Stimulated activated CD8-positive, alpha-beta memory T cell treated with anti-CD3 and anti-CD28 coated beads, Interleukin-2, amount 100 ng/mL, for 48 hours (primary cell): ENCODE results near the gene DAZAP1.

ENCODE experiments used
- DNase-seq, 2 donors: peaks; one replicate each; pipeline ENCODE4 v3.0.0-alpha.2; 2020; ENCODE audit warnings: low read depth in 2 of 2

Gene DAZAP1

DNA sequence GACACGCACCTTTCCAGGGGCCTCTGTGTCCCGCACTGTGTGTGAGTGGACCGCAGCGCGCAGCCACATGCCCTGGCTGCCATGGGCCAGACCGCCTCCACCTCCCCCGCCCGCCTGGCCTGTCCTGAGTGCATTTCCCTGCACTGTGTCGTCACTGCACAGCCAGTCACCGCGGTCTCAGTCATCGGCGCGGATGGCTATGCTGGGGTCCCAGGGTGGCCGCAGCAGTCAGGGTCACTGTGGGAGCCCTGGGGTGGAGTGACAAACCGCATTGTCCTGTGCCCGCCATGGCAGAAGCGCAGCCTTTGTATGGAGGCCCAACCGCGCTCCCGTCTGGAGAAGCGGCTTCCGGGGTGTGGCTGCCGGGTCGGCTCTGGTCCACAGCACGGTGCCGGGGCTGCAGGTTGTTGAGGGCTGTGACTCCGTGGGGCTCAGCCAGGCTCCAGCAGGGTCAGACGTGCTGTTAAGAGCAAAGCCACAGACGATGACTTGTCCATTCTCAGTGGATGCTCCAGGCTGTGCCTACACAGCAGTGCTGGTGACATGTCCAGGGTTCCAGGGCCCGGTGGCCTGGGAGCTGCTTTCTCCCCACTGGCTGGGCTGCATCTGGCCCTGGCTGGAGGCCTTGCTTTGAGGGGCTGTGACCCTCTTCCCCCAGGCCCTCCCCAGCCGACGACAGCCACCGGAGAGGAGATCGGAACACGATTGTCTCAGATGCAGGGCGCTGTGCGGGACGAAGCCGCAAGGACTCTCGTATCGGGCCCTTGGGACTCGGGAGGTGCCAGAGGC is 30.0 kb upstream of the DAZAP1 start:
- DNase-seq: no peak

DNA sequence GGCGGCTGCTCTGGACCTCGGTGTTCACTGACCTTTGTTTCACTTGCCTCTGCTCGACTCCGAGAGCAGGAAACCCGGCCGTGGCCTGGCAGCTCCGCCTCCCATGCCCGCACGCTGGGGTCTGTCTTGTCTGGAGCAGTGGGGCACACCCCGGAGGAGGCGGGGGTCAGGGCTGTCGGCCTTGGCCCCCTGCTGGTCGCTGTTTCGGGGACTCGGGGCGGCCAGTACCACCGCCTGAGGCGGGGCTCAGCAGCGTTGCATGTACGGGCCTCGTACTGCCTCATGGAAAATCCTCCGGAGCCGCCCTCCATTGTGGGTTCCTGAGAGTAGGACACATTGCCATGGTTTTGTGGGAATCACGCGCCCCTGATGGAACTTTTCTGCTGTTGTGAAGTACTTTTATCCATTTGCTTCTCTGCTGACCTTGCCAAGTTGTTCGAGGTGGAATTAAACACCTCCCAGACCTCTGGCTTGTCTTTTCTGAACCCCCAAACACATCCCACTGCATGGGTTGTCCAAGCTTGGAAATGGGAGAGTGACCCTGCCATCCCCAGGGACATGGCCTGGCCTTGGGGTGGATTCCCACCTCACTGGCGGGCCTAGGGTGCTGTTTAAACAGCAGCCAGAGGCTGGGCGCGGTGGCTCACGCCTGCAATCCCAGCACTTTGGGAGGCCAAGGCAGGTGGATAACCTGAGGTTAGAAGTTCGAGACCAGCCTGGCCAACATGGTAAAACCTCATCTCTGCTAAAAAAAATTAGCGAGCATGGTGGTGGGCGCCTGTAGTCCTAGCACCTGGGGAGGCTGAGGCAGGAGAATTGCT is 29.2 kb upstream of the DAZAP1 start:
- DNase-seq: no peak

DNA sequence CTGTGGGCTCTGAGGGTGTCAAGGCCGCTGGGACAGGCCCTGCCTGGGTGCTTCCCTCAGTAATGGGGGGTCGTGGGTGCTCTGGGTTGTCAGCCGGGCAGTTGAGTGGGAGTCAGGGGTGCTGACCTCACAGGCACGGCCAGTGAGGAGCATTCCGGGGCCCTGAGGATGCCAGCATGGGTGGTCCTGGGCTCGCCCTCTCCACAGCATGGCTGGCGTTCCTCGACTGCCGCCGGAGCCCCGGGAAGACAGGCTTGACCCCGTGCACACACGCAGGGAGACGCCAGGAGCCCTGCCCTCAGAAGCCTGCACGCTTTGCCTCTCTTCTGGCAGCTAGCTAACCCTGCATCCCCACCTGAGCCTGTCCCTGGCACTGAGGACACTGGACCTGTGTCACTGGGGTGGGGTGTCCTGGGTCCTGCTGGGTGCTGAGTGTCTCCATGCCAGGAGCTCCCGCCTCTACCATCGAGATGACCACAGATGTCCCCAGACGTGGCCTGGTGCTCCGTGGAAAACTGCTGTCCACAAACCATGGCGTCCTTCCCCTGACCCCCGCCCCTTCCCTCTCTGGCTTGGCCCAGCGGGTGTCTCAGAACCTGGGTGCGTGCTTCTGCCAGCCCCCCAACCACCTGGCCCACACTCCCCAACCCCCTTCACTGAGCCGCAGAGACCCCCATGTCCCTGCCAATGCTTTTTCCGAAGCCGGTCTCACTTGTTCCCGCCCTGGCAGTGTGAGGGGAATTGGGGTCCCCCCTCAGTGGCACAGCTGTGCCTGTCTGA is 28.1 kb upstream of the DAZAP1 start:
- no peak for DNase-seq

DNA sequence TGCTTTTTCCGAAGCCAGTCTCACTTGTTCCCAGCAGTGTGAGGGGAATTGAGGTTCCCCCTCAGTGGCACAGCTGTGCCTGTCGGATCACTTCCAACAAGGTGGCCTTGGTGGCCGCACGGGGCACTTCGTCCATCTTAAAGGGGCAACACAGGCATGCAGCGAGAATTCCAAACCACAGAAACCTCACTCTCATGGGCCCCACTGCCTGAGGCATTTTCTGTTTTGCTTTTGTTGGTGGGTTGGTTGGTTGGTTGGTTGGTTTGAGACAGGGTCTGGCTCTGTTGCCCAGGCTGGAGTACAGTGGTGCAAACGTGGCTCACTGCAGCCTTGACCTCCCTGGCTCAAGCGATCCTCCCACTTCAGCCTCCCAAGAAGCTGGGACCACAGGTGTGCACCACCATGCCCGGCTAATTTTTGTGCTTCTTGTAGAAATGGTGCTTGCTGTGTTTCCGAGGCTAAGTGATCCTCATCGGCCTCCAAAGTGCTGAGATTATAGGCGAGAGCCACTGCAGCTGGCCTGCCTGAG is 27.4 kb upstream of the DAZAP1 start:
- DNase-seq: no peak

DNA sequence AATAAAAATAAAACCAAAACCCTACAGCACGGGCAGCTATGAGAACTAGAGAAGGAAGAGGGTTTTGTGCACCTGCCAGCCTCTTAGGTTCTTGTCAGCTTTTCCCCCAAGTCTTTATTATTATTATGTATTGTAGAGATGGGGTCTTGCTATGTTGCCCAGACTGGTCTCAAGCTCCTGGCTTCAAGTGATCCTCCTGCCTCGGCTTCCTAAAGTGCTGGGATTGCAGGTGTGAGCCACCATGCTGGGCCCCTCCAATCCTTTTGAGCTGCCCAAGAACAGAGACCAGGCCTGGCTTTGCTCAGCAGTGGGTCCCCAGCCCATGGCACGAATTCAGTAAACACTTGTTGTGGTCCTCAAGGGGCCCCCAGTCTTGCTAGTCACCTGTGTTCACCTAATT is 25.1 kb upstream of the DAZAP1 start:
- no peak for DNase-seq

DNA sequence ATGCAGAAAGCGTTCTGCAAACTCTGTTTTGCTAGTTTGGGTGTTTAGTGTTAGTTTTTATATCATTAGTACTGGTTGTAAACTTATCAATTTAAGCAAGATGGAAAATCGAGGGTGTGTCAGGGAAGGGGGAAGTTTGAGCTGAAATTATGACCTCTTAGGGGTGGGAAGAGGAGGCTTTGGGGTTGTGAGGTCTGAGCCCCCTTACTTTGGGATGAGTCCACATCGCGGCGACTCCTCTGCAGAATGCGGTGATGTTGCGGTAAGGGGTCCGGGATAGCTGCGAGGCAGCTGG is 24.4 kb upstream of the DAZAP1 start:
- DNase-seq: no peak

DNA sequence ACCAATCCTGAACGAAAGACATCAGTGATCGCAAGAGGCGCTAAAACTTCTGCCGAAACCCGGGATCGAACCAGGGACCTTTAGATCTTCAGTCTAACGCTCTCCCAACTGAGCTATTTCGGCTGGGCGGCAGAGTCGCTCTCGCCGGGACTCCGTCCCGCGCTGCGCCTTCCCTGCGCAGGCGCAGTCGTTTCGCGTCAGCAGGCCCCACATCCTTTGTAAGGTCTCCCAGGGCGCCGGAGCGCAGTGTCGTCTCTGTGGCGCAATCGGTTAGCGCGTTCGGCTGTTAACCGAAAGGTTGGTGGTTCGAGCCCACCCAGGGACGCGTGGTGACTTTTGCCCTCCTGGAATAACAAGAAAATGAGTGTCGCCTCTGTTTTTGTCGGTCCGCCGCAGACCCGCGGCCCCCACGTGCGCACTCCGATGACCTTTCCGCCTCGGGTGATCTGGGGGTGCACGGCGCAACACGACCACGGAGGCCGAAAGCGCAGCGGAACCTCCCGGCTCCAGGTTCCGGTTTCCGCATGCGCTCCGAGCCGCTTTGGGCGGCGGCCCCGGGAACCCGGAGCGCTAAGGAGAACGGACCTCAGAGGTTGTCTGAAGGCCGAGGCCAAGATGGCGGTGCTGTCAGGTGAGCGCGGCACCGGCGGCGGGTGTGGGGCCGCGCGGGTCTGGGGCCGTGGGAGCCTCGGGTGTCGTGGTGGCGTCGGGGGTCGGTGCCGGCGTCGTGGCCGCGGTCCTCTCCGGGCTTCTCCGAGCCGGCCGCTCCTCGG is 23.9 kb upstream of the DAZAP1 start, which contains the start of gene NDUFS7:
Gene NDUFS7, plus strand, starts transcription at position 596 of the 773 bp plus-strand sequence. Its CDS starts 20 bp downstream, at position 616.
- DNase-seq: peak; percentile 85 to 90

DNA sequence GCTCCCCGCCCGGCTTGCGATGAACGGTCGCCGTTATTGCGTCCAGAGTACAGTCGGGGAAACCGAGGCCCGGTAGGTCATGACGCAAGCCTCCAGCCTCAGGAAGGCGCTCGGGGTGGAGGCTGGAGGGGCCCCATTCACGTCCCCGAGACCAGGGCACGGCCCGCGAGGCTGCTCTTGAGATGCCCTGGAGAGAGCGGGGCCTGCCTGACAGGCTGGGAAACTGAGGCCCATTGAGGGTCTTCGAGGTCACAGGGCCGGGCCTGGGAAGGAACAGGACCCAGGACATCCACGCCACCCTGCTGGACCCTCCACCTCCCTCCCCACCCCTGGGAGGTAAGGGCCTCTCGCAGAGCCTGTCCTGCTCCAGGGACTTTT is 23.3 kb upstream of the DAZAP1 start:
- no peak for DNase-seq

DNA sequence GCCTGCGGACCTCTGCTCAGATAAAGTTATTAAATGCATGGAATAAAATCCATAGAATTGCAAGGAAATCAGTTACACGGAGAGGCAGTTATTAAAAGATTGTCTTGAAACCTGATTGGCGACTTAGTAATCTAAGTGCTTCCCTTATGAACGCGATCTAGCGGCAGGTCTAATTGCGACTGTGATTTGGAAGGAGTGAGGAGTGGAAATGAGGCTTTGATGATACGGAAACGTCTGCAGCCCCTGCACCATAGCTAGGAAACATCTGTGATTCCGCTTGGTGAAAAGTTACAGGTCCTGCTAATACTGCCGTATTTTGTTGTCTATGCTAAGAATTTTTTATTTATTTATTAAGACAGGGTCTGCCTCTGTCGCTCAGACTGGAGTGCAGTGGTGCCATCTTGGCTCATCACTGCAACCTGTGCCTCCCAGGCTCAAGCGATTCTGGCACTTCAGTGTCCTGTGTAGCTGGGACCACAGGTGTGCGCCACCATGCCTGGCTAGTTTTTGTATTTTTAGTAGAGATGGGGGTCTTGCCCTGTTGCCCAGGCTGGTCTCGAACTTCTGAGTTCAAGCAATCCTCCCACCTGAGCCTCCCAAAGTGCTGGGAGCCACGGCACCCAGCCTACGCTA is 22.8 kb upstream of the DAZAP1 start:
- no peak for DNase-seq

DNA sequence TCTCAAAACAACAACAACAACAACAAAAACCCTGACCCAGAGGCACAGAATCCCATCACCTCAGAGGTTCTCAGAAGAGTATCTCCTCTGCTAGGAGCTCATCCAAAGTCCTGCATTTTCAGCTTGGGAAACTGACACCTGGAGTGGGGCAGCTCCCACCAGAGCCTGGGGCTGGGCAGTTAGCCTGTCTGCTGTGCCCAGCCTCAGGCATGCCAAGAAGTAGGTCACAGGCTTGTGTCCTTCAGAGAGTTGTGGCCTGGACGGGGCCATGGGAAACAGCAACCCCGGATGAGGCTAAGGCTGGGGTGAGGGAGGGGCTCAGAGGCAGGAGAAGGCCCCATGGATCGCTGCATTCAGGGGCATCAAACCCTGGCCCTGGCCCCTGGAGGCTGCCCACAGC is 21.6 kb upstream of the DAZAP1 start:
- DNase-seq: no peak

DNA sequence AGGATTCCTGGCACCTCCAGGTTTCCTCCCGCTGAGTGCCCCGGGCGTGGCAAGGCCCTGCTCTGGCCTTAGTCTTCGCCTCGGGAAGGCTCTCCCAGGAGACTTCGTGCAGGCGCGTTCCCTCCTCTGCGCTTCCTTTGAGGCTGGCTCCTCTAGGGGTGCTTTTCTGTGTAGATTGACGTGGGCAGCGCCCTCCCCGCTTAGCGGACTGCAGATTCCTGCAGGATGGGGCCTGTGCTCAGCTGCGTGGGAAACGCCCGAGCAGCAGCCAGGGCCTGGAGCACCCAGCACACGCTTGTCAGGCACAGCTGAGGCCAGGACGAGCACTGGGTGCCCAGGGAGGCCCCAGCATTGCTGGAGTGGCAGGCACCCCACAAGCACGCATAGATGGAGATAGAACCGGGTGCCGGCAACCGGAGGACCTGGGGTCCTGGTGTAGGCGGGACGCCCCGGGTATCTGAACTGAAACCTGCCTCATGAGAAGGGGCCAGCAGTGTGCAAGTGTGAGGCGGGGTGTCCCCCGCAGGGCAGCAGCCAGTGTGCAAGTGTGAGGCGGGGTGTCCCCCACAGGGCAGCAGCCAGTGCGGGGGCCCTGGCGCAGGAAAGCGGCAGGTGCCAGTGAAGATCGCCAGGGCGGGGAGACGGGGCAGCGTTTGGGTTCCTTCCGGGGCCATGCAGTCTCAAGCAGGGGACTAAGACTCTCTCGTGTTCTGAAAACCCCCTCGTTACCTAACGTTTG is 20.3 kb upstream of the DAZAP1 start:
- DNase-seq: no peak

DNA sequence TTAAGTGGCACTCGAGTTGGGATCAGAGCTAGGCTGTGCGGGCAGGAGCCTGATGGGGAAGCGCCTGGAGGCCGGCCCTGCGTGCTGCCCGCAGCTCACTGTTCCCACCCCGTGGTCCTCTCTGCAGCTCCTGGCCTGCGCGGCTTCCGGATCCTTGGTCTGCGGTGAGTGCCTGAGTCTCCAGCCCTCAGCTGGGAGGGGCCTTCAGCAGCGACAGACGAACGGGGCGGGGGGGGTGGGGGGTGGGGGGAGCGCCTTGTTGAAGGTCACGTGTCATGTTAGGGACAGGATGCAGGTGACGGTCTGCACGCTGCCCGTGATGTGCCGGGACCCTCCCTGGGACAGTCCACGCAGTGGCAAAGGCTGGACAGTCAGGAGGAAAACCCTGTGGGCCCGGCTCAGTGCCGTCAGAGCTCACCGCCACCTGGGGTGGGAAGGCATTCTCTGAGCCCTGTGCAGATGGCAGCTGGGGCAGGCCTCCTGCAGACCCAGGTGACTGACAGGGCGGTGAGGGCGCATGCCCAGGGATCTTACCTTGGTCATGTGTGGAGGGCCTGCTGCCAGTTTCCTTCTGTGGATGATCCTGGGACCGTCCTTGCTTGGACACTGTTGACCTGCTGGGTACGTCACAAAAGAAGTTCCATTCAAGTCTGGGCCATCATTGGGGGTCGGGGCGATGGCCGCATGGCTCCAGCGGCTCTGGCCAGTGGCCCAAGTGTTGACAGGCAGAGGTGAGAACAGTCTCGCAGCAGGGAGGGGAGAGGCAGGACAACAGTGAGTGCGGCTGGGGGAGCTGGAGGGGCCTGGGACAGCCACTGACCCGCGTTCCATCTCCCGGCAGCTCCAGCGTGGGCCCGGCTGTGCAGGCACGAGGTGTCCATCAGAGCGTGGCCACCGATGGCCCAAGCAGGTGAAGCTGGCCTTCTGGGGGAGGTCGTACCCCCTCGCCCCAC is 19.4 kb upstream of the DAZAP1 start:
- no peak for DNase-seq

DNA sequence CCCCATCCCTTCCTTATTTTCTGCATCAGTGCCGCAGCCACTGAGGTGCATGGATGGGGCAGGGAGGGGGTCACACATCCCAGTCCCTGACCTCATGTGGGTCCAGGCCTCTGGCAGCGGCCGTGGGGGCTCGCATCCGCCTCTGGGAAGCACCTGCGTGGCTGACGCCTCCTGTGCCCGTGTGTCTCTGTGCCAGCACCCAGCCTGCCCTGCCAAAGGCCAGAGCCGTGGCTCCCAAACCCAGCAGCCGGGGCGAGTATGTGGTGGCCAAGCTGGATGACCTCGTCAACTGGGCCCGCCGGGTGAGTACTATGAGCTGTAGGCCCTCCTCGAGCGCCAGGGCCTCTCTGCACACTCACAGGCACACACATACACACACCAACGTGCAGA is 18.8 kb upstream of the DAZAP1 start:
- DNase-seq: no peak

DNA sequence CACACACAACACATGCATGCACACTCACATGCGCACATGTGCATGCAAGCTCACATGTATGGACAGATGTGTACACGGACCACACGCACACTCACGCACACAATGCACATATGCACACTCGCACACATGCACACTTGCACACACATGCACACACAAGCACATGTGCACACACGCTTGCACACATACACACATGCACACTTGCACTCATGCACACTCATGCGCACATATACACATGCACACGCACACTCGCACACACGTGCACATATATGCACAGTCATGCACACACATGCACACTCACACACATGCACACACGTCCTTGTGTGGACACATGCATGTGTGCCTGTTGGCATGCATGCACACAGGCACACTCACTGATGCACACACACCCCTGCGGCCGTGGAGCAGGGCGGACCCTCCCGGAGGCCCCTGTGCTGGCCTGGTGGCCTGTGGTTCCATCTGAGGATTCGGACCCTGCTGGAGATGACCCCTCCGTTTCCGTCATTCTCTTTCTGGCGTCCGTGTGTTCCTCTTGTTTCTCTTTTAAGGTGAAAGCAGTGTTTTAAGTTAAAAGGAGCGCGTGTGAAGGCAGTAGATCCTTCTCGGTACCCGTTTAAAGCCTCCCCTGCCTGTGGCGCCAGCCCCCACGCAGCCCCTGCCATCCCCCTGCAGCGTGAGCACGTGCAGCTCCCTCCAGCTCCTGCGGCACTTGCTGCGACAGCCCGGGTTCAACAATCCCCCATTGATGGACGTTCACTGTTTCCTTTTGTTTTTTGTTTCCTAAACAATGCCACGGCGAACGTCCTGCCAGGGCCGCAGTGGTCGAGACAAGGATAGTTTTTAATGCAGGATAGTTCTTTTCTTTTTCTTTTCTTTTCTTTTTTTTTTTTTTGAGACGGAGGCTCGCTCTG is 18.1 kb upstream of the DAZAP1 start:
- DNase-seq: no peak

DNA sequence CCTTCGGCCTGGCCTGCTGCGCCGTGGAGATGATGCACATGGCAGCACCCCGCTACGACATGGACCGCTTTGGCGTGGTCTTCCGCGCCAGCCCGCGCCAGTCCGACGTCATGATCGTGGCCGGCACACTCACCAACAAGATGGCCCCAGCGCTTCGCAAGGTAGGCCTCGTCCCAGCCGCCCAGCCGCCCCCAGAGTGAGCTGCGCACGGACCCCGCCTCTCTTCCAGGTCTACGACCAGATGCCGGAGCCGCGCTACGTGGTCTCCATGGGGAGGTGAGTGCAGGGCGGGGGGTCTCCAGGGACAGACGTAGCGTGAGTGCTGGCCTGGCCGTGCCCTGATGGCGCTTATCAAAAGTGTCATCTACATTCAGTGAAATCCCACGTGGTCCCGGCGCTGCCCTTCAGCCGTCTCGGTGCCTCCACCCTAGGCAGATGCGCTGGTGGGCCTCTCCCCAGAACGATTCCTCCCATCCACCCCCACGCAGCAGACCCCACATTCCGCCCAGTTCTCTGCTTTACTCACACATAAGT is 16.4 kb upstream of the DAZAP1 start:
- no peak for DNase-seq

DNA sequence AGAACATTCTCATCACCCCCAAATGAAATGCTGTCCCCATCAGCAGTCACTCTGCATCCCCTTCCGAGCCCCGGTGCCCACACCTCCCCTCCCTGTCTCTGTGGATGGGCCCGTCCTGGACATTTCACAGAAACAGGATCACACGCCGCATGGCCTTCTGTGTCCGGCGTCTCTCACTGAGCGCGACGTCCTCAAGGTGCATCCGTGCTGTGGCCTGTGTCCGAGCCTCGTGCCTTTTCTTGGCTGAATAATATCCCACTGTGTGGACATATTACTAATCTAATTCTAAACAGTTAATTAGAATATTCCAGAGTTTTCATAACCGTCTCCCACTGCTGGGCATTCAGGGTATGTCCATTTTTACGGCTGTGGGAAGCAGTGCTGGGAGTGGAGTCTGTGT is 15.0 kb upstream of the DAZAP1 start:
- no peak for DNase-seq

DNA sequence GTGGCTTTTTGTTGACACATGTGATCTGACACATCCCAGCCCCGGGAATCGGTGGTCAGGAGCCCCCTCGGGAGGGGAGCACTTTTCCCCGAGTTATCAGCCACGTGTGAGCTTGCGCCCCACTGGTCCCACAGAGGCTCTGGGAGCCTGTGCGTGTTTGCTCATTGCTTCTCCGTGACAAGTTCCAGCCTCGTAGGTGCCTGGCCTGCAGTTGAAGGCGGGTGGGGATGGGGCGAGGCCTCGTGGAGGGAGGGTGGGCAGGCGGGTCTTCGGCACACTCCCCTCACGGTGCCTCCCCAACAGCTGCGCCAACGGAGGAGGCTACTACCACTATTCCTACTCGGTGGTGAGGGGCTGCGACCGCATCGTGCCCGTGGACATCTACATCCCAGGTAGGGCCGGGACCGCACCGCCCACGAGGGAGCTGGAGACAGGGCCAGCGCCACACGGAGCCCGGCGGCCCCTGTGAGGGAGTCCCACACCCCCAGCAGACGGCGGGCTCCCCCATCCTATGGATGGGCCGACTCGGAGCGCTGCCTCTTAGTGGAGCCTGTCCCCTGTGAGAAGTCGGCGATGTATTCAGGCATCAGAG is 14.4 kb upstream of the DAZAP1 start:
- no peak for DNase-seq
